ENCODE measurements around the gene ZNF565.
"Not testable (repeated sequence)": the region's sequence is repeated elsewhere in the genome, so short reads cannot be mapped to it uniquely, and the experiment has no call there.

Gene ZNF565

DNA sequence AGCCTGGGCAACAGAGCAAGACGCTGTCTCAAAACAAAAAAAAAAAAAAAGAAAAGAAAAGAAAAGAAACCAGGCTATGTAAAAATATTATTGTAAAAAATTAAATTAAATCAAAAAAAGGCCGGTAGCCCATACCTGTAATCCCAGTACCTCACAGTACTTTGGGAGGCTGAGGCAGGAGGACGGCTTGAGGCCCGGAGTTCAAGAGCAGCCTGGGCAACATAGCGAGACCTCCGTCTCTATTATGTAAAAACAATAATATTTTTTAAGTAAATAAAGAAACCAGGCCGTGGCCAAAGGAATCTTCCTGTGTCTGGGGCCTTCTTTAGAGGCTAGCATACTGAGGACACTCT is 75.4 kb downstream of the ZNF565 start:
- H3K9me3 ChIP-seq = no peaks in the 10 kb centered on the region
- H3K27me3 ChIP-seq = no peaks in the 10 kb centered on the region
- TF ChIP-seq, protein P1, sequence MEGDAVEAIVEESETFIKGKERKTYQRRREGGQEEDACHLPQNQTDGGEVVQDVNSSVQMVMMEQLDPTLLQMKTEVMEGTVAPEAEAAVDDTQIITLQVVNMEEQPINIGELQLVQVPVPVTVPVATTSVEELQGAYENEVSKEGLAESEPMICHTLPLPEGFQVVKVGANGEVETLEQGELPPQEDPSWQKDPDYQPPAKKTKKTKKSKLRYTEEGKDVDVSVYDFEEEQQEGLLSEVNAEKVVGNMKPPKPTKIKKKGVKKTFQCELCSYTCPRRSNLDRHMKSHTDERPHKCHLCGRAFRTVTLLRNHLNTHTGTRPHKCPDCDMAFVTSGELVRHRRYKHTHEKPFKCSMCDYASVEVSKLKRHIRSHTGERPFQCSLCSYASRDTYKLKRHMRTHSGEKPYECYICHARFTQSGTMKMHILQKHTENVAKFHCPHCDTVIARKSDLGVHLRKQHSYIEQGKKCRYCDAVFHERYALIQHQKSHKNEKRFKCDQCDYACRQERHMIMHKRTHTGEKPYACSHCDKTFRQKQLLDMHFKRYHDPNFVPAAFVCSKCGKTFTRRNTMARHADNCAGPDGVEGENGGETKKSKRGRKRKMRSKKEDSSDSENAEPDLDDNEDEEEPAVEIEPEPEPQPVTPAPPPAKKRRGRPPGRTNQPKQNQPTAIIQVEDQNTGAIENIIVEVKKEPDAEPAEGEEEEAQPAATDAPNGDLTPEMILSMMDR (IDR thresholded peaks at IDR 0.05) = no peak
- peak overlapping the region; percentile 76 to 92 for H3K4me3 ChIP-seq (ENCODE audit: low read depth in 1 of 2, low read length in 1 of 2)
- peak overlapping the region; percentile 92 for H3K27ac ChIP-seq
- peaks cover 16 to 24% of the 10 kb centered on the region in 2 experiments for H3K4me1 ChIP-seq (ENCODE audit: control insufficient read depth in 1 of 2, insufficient read depth in 1 of 2, low read depth in 1 of 2, low read length in 1 of 2)
- H3K36me3 ChIP-seq = peaks cover 15% of the 10 kb centered on the region

DNA sequence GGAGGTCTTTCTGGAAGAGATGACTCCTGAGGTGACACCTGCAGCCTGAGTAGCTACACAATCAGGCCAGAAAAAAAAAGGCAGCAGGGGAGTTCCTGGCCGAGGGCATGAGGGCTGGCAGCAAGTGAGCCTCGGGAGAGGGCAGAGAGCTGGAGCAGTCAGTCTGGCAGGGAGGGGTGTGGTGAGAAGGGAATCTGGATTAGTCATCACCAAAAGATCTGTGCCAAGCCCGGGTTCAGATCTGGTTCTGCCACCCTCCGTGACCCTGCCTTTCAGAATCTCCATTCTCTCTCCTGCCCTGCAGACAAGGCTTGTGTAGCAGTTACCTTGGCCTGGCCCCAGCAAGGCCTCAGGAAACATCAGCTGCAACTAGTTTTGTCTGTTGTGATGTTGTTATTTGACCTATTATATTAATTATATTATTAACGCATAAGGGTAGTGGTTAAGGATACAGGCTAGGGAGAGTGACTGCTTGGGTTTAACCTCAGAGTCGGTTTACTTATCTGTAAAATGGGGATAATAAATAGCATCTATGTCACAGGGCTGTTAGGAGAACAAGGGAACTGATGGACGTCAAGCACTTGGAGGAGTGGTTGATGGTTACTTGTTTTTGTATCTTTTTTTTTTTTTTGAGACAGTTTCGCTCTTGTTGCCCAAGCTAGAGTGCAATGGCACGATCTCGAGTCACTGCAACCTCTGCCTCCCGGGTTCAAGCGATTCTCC is 77.3 kb downstream of the ZNF565 start:
- TF ChIP-seq, protein P1 (IDR thresholded peaks at IDR 0.05) = no peak
- Histone ChIP-seq H3K4me1 (ENCODE audit: control insufficient read depth in 1 of 2, insufficient read depth in 1 of 2, low read depth in 1 of 2, low read length in 1 of 2) (peaks cover 23 to 30% of the 10 kb centered on the region in 2 experiments), H3K9me3 (no peaks in the 10 kb centered on the region), H3K27ac (no peak overlapping the region), H3K27me3 (no peaks in the 10 kb centered on the region), H3K36me3 (peaks cover 1% of the 10 kb centered on the region), H3K4me3 (ENCODE audit: low read depth in 1 of 2, low read length in 1 of 2) (no peak overlapping the region)

DNA sequence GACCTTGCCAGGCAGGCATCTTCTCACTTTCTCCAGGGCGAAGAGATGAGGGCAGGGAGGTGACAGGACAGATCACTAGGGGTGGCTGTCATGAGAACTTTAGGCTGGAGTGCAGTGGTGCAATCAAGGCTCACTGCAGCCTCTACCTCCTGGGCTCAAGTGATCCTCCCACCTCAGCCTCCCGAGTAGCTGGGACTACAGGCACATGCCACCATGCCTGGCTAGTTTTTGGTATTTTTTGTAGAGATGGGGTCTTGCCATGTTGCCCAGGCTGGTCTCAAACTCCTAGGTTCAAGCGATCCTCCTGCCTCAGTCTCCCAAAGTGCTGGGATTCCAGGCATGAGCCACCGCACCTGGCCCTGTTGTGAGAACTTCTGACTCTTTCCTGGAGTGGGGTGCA is 79.6 kb downstream of the ZNF565 start:
- H3K27me3 ChIP-seq; H3K9me3 ChIP-seq; H3K4me3 ChIP-seq (ENCODE audit: low read depth in 1 of 2, low read length in 1 of 2); H3K27ac ChIP-seq; H3K36me3 ChIP-seq: not testable (repeated sequence)
- H3K4me1 ChIP-seq (ENCODE audit: control insufficient read depth in 1 of 2, insufficient read depth in 1 of 2, low read depth in 1 of 2, low read length in 1 of 2) = peaks cover 26 to 35% of the 10 kb centered on the region in 2 experiments
